ENCODE data around the gene PRAMEF26.
"Not testable (repeated sequence)": the region's sequence is repeated elsewhere in the genome, so short reads cannot be mapped to it uniquely, and the experiment has no call there.

Gene PRAMEF26

GRCh38 chr1:13155909-13156308 is at the start of gene PRAMEF26:
TSS of gene PRAMEF26 (minus strand) at chr1:13156009. CDS start at chr1:13153095, 2,914 bp downstream.
- not testable (repeated sequence) for DNase-seq

GRCh38 chr1:13201309-13201708 is 45.5 kb upstream of the PRAMEF26 start, which contains the start of gene PRAMEF13:
TSS of gene PRAMEF13 (minus strand) at chr1:13201409. CDS start at chr1:13199589, 1,820 bp downstream.
- DNase-seq = not testable (repeated sequence)

- DNase-seq = not testable (repeated sequence)
These were observed 15.7 kb upstream of the PRAMEF26 start, which contains the start of gene PRAMEF9 for GRCh38 chr1:13171548-13171947. TSS of gene PRAMEF9 (plus strand) at chr1:13171848. CDS start at chr1:13175281, 3,433 bp downstream.

- DNase-seq = not testable (repeated sequence)
These were observed 9.7 kb upstream of the PRAMEF26 start, which contains the start of gene HNRNPCL4 for GRCh38 chr1:13165531-13165930. TSS of gene HNRNPCL4 (minus strand) at chr1:13165631. CDS start at chr1:13165467, 164 bp downstream.

- DNase-seq = not testable (repeated sequence)
These were observed 39.1 kb downstream of the PRAMEF26 start, which contains the start of gene HNRNPCL2 for GRCh38 chr1:13116754-13117153. TSS of gene HNRNPCL2 (minus strand) at chr1:13116854. CDS start at chr1:13116400, 454 bp downstream.
